Measurements from ENCODE around the gene HSPB6. TPM values are rescaled to one million over a fixed set of nuclear protein-coding genes. Genes with fewer than 3 reads are reported as not detected.

Gene HSPB6
- polyA plus RNA-seq, 2 of the 4 experiments (the other 2 are of a cell fraction): 0.16 to 0.26 TPM

DNA sequence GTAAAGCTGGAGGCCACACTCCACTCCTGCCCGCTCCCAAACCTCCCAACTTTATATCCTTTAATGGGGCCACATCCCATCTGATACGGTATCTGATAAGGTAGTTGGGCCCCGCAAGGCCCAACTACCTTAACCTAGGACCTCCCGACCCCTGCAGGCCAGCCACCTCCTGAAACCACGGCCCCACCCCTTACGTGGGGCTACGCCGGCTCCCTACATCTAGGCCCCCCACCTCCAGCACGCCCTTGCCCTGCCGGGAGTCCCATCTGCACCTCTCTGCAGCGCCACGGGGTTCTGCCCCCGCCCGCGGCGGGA is 16.8 kb downstream of the HSPB6 start:
- POLR2A ChIA-PET: interaction anchor here (0.5 to 2.0 kb wide), 19 partner anchors 8 to 274 kb away, joined by 3 to 10 read pairs (median 4); partner anchors contain the start of genes ALKBH6, COX6B1, HAUS5 and LIN37
- CTCF ChIA-PET: interaction anchor here (0.8 to 2.1 kb wide), 17 partner anchors 9 to 192 kb away, joined by 3 to 12 read pairs (median 5); partner anchors contain the start of genes KIRREL2 and PRODH2
- FAIRE-seq (no peak), DNase-seq (ENCODE audit: low read depth in 1 of 2, low spot score in 1 of 2) (no peak), ATAC-seq (peak; percentile 11 to 31)
- H3K4me2 ChIP-seq: peak overlapping the region; percentile 89
- H3K4me1 ChIP-seq: peaks cover 20% of the 10 kb centered on the region
- H3K4me3 ChIP-seq: peak overlapping the region; percentile 47
- WGBS (ENCODE audit: missing lambda C conversion rate): 16% methylated on average over 16 of the region's 16 CpGs
- no peaks in the 10 kb centered on the region for H3K9me3 ChIP-seq
- H3K27ac ChIP-seq: peak overlapping the region; percentile 70 to 83
- TF ChIP-seq, protein P1, sequence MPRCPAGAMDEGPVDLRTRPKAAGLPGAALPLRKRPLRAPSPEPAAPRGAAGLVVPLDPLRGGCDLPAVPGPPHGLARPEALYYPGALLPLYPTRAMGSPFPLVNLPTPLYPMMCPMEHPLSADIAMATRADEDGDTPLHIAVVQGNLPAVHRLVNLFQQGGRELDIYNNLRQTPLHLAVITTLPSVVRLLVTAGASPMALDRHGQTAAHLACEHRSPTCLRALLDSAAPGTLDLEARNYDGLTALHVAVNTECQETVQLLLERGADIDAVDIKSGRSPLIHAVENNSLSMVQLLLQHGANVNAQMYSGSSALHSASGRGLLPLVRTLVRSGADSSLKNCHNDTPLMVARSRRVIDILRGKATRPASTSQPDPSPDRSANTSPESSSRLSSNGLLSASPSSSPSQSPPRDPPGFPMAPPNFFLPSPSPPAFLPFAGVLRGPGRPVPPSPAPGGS (IDR thresholded peaks at IDR 0.05): no peak; the same call in 2 of the 3 replicates
- TF ChIP-seq KDM5A (IDR thresholded peaks at IDR 0.05) (no peak), CBX8 (IDR thresholded peaks at IDR 0.05) (no peak), JUNB (IDR thresholded peaks at IDR 0.05) (no peak), HEYL (CRISPR knock-in tag; IDR thresholded peaks at IDR 0.05) (no peak), ESRRA (IDR thresholded peaks at IDR 0.05; ENCODE audit: borderline replicate concordance, low read length) (no peak), ZFP36 (IDR thresholded peaks at IDR 0.05; ENCODE audit: borderline replicate concordance, partially characterized antibody) (no peak), RNF2 (IDR thresholded peaks at IDR 0.05; ENCODE audit: borderline replicate concordance, low read depth) (peak; percentile 84; the same call in 1 of the 2 replicates), CHD2 (IDR thresholded peaks at IDR 0.05; ENCODE audit: low read length, partially characterized antibody) (no peak), FOXS1 (CRISPR knock-in tag; IDR thresholded peaks at IDR 0.05) (no peak), FOSB (CRISPR knock-in tag; IDR thresholded peaks at IDR 0.05) (no peak), HOXB13 (CRISPR knock-in tag; IDR thresholded peaks at IDR 0.05; ENCODE audit: low read depth) (peak; percentile 30; the same call in 1 of the 2 replicates), GATA3 (IDR thresholded peaks at IDR 0.05; ENCODE audit: borderline replicate concordance) (no peak), EHF (CRISPR knock-in tag; IDR thresholded peaks at IDR 0.05) (no peak), CHD4 (IDR thresholded peaks at IDR 0.05; ENCODE audit: borderline replicate concordance) (no peak), HDAC2 (IDR thresholded peaks at IDR 0.05) (no peak), TFCP2L1 (CRISPR knock-in tag; IDR thresholded peaks at IDR 0.05) (no peak), JUN (IDR thresholded peaks at IDR 0.05) (no peak), CBX2 (IDR thresholded peaks at IDR 0.05; ENCODE audit: borderline replicate concordance, low read depth) (no peak), HOXB5 (CRISPR knock-in tag; IDR thresholded peaks at IDR 0.05) (0 out of 2 replicates have a peak, but pooled peaks have one; percentile 51), POLR2A (IDR thresholded peaks at IDR 0.05; ENCODE audit: low read length) (no peak), RARB (CRISPR knock-in tag; IDR thresholded peaks at IDR 0.05) (no peak), ZSCAN20 (CRISPR knock-in tag; IDR thresholded peaks at IDR 0.05) (no peak), RAD21 (conservative IDR thresholded peaks at IDR 0.05 in 1 of 2, IDR thresholded peaks at IDR 0.05 in 1 of 2) (no peak), EP300 (IDR thresholded peaks at IDR 0.05) (no peak)
- TF ChIP-seq, protein P2, sequence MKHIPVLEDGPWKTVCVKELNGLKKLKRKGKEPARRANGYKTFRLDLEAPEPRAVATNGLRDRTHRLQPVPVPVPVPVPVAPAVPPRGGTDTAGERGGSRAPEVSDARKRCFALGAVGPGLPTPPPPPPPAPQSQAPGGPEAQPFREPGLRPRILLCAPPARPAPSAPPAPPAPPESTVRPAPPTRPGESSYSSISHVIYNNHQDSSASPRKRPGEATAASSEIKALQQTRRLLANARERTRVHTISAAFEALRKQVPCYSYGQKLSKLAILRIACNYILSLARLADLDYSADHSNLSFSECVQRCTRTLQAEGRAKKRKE (CRISPR knock-in tag; IDR thresholded peaks at IDR 0.05; ENCODE audit: low read depth): 0 out of 2 replicates have a peak, but pooled peaks have one; percentile 19
- TF ChIP-seq, protein P3, sequence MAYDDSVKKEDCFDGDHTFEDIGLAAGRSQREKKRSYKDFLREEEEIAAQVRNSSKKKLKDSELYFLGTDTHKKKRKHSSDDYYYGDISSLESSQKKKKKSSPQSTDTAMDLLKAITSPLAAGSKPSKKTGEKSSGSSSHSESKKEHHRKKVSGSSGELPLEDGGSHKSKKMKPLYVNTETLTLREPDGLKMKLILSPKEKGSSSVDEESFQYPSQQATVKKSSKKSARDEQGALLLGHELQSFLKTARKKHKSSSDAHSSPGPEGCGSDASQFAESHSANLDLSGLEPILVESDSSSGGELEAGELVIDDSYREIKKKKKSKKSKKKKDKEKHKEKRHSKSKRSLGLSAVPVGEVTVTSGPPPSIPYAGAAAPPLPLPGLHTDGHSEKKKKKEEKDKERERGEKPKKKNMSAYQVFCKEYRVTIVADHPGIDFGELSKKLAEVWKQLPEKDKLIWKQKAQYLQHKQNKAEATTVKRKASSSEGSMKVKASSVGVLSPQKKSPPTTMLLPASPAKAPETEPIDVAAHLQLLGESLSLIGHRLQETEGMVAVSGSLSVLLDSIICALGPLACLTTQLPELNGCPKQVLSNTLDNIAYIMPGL (CRISPR knock-in tag; IDR thresholded peaks at IDR 0.05; ENCODE audit: borderline replicate concordance): no peak
- TF ChIP-seq, protein P4, sequence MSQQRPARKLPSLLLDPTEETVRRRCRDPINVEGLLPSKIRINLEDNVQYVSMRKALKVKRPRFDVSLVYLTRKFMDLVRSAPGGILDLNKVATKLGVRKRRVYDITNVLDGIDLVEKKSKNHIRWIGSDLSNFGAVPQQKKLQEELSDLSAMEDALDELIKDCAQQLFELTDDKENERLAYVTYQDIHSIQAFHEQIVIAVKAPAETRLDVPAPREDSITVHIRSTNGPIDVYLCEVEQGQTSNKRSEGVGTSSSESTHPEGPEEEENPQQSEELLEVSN (IDR thresholded peaks at IDR 0.05; ENCODE audit: borderline replicate concordance, low read depth): no peak
- TF ChIP-seq, protein P5, sequence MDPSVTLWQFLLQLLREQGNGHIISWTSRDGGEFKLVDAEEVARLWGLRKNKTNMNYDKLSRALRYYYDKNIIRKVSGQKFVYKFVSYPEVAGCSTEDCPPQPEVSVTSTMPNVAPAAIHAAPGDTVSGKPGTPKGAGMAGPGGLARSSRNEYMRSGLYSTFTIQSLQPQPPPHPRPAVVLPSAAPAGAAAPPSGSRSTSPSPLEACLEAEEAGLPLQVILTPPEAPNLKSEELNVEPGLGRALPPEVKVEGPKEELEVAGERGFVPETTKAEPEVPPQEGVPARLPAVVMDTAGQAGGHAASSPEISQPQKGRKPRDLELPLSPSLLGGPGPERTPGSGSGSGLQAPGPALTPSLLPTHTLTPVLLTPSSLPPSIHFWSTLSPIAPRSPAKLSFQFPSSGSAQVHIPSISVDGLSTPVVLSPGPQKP (IDR thresholded peaks at IDR 0.05; ENCODE audit: low read depth, low read length): no peak
- TF ChIP-seq, protein P6, sequence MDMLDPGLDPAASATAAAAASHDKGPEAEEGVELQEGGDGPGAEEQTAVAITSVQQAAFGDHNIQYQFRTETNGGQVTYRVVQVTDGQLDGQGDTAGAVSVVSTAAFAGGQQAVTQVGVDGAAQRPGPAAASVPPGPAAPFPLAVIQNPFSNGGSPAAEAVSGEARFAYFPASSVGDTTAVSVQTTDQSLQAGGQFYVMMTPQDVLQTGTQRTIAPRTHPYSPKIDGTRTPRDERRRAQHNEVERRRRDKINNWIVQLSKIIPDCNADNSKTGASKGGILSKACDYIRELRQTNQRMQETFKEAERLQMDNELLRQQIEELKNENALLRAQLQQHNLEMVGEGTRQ (IDR thresholded peaks at IDR 0.05): no peak
- TF ChIP-seq, protein P7, sequence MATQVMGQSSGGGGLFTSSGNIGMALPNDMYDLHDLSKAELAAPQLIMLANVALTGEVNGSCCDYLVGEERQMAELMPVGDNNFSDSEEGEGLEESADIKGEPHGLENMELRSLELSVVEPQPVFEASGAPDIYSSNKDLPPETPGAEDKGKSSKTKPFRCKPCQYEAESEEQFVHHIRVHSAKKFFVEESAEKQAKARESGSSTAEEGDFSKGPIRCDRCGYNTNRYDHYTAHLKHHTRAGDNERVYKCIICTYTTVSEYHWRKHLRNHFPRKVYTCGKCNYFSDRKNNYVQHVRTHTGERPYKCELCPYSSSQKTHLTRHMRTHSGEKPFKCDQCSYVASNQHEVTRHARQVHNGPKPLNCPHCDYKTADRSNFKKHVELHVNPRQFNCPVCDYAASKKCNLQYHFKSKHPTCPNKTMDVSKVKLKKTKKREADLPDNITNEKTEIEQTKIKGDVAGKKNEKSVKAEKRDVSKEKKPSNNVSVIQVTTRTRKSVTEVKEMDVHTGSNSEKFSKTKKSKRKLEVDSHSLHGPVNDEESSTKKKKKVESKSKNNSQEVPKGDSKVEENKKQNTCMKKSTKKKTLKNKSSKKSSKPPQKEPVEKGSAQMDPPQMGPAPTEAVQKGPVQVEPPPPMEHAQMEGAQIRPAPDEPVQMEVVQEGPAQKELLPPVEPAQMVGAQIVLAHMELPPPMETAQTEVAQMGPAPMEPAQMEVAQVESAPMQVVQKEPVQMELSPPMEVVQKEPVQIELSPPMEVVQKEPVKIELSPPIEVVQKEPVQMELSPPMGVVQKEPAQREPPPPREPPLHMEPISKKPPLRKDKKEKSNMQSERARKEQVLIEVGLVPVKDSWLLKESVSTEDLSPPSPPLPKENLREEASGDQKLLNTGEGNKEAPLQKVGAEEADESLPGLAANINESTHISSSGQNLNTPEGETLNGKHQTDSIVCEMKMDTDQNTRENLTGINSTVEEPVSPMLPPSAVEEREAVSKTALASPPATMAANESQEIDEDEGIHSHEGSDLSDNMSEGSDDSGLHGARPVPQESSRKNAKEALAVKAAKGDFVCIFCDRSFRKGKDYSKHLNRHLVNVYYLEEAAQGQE (IDR thresholded peaks at IDR 0.05): no peak
- TF ChIP-seq, protein P8, sequence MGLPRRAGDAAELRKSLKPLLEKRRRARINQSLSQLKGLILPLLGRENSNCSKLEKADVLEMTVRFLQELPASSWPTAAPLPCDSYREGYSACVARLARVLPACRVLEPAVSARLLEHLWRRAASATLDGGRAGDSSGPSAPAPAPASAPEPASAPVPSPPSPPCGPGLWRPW (IDR thresholded peaks at IDR 0.05): no peak

Data from A549 (cell line).